Measurements from ENCODE around the gene FUS. TPM values are rescaled to one million over a fixed set of nuclear protein-coding genes. Genes with fewer than 3 reads are reported as not detected.

FUS gene
- total RNA-seq, 4 donors from 2014 or later = 52.5 to 121 (median 58.9) TPM

GRCh38 chr16:31217136-31217530 is 37.2 kb downstream of the FUS start:
- H3K27ac ChIP-seq = no peak overlapping the region
- peaks cover 32% of the 10 kb centered on the region for H3K27me3 ChIP-seq
- H3K9me3 ChIP-seq = no peaks in the 10 kb centered on the region
- peak overlapping the region; percentile 54 for H3K4me3 ChIP-seq
- 18% methylated on average over 2 of the region's 4 CpGs for WGBS
- DNase-seq (ENCODE audit: low spot score in 2 of 2) = no peak
- TF ChIP-seq POLR2A (IDR thresholded peaks at IDR 0.05) = no peak
- no peak for TF ChIP-seq EP300 (IDR thresholded peaks at IDR 0.05)
- TF ChIP-seq POLR2AphosphoS5 (IDR thresholded peaks at IDR 0.05) = no peak
- no peak for TF ChIP-seq CTCF (IDR thresholded peaks at IDR 0.05)
- H3K4me1 ChIP-seq = peaks cover 28% of the 10 kb centered on the region
- H3K36me3 ChIP-seq = no peaks in the 10 kb centered on the region

- Histone ChIP-seq H3K27ac (no peak overlapping the region), H3K9me3 (no peaks in the 10 kb centered on the region), H3K4me3 (no peak overlapping the region), H3K4me1 (peaks cover 28% of the 10 kb centered on the region), H3K27me3 (peaks cover 32% of the 10 kb centered on the region), H3K36me3 (no peaks in the 10 kb centered on the region)
- no peak for TF ChIP-seq EP300 (IDR thresholded peaks at IDR 0.05)
- no peak for TF ChIP-seq CTCF (IDR thresholded peaks at IDR 0.05)
- no peak for TF ChIP-seq POLR2A (IDR thresholded peaks at IDR 0.05)
- TF ChIP-seq POLR2AphosphoS5 (IDR thresholded peaks at IDR 0.05) = no peak
- 86% methylated on average over 10 of the region's 15 CpGs for WGBS
- no peak for DNase-seq (ENCODE audit: low spot score in 2 of 2)
These were observed 39.3 kb downstream of the FUS start for GRCh38 chr16:31219154-31219741.

DNA sequence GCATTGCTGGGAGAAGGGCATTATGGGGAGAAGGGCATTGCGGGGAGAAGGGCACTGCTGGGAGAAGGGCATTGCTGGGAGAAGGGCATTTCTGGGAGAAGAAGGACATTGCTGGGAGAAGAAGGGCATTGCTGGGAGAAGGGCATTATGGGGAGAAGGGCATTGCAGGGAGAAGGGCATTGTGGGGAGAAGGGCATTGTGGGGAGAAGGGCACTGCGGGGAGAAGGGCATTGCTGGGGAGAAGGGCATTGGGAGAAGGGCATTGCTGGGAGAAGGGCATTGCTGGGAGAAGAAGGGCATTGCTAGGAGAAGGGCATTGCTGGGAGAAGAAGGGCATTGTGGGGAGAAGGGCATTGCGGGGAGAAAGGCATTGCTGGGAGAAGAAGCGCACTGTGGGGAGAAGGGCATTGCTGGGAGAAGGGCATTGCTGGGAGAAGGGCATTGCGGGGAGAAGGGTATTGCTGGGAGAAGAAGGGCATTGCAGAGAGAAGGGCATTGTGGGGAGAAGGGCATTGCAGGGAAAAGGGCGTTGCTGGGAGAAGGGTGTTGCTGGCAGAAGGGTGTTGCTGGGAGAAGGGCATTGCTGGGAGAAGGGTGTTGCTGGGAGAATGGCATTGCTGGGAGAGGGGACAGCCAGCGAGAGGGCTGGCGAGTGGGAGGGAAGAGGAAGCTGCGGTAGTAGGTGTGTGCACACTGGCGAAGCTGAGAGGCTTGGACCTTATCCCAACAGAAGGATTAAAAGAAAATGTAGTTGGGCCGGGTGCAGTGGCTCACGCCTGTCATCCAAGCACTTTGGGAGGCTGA is 41.6 kb downstream of the FUS start:
- no peaks in the 10 kb centered on the region for H3K9me3 ChIP-seq
- no peak for TF ChIP-seq EP300 (IDR thresholded peaks at IDR 0.05)
- no peak for TF ChIP-seq CTCF (IDR thresholded peaks at IDR 0.05)
- no peak for TF ChIP-seq POLR2A (IDR thresholded peaks at IDR 0.05)
- TF ChIP-seq POLR2AphosphoS5 (IDR thresholded peaks at IDR 0.05) = no peak
- no peak overlapping the region for H3K27ac ChIP-seq
- H3K4me1 ChIP-seq = peaks cover 7% of the 10 kb centered on the region
- no peak for DNase-seq (ENCODE audit: low spot score in 2 of 2)
- H3K27me3 ChIP-seq = peaks cover 21% of the 10 kb centered on the region
- no peaks in the 10 kb centered on the region for H3K36me3 ChIP-seq
- no peak overlapping the region for H3K4me3 ChIP-seq
- 58% methylated on average over 12 of the region's 12 CpGs for WGBS

- Histone ChIP-seq H3K27me3 (peaks cover 9% of the 10 kb centered on the region), H3K27ac (no peak overlapping the region), H3K4me1 (peaks cover 6% of the 10 kb centered on the region), H3K36me3 (no peaks in the 10 kb centered on the region), H3K4me3 (no peak overlapping the region), H3K9me3 (no peaks in the 10 kb centered on the region)
- WGBS = 100% methylated on average over 3 of the region's 5 CpGs
- no peak for TF ChIP-seq POLR2AphosphoS5 (IDR thresholded peaks at IDR 0.05)
- no peak for TF ChIP-seq CTCF (IDR thresholded peaks at IDR 0.05)
- no peak for TF ChIP-seq POLR2A (IDR thresholded peaks at IDR 0.05)
- no peak for DNase-seq (ENCODE audit: low spot score in 2 of 2)
These were observed 43.1 kb downstream of the FUS start for GRCh38 chr16:31223044-31223443.

All from suprapubic skin (tissue), 4 donors.